Peyer's patch (tissue), 4 donors: ENCODE data around the gene TMEM220. TPM values are rescaled to one million over a fixed set of nuclear protein-coding genes. Genes with fewer than 3 reads are reported as not detected.

Experiments used
- DNase-seq, 3 donors: peaks; one replicate each; pipeline ENCODE4 v3.0.0-alpha.2; 2017 to 2019
- H3K27ac ChIP-seq, 4 donors: fragments of 200-600 bp; sonication (generic); one replicate each; pipeline ENCODE4 v1.5.1; 2016 to 2019
- H3K27me3 ChIP-seq, 2 donors: fragments of 200-600 bp; sonication (generic); one replicate each; pipeline ENCODE4 v1.5.1; 2019
- H3K36me3 ChIP-seq, 3 donors: fragments of 200-600 bp; sonication (generic); one replicate each; pipeline ENCODE4 v1.5.1; 2016 to 2019
- H3K4me1 ChIP-seq, 4 donors: fragments of 200-600 bp; sonication (generic); one replicate each; pipeline ENCODE4 v1.5.1; 2016 to 2019
- H3K4me3 ChIP-seq, 4 donors: fragments of 200-600 bp; sonication (generic); 1 replicate in 3 of 4; 2 replicates in 1 of 4; pipeline ENCODE4 v1.5.1; 2016 to 2019; ENCODE audit warnings: mild to moderate bottlenecking in 1 of 4
- H3K9me3 ChIP-seq, 4 donors: fragments of 200-600 bp; sonication (generic); one replicate each; pipeline ENCODE4 v1.5.1; 2016 to 2019; ENCODE audit warnings: mild to moderate bottlenecking in 1 of 4
- POLR2A ChIP-seq, 2 donors: fragments of 450-650 bp; IDR thresholded peaks; one replicate each; pipeline ENCODE4 v1.5.1; 2017; ENCODE audit warnings: antibody characterized with exemption in 2 of 2, mild to moderate bottlenecking in 2 of 2, moderate library complexity in 2 of 2
- total RNA-seq, 4 donors: library from RNA; depleted of rRNA; stranded (reverse); fragments of >200 nt; gene quantifications; one replicate each; pipeline ENCODE4 v1.1.0, GENCODE V29; 2016
- TF ChIP-seq, protein P1 (sequence below), 6 experiments: fragments of 450-650 bp in 4 of 6; fragments of 200-600 bp in 2 of 6; sonication (generic) in 1 of 6; IDR thresholded peaks; one replicate each; pipeline ENCODE4 v1.5.1; 2017 to 2019; ENCODE audit warnings: antibody characterized with exemption in 6 of 6, mild to moderate bottlenecking in 3 of 6, moderate library complexity in 1 of 6

Gene TMEM220
- total RNA-seq, 4 donors from 2014 or later, result 14.6 to 56.1 (median 23.4) TPM

- DNase-seq, result peak in 1 of 3 donors; percentile 26
- Histone ChIP-seq H3K9me3 (no peaks in the 10 kb centered on the region), H3K27me3 (no peaks in the 10 kb centered on the region), H3K27ac (peak overlapping the region in 1 of 4 donors; percentile 45), H3K4me3 (no peak overlapping the region), H3K36me3 (no peaks in the 10 kb centered on the region), H3K4me1 (no peaks in the 10 kb centered on the region)
- no peak for TF ChIP-seq POLR2A (IDR thresholded peaks at IDR 0.05)
- TF ChIP-seq, protein P1, sequence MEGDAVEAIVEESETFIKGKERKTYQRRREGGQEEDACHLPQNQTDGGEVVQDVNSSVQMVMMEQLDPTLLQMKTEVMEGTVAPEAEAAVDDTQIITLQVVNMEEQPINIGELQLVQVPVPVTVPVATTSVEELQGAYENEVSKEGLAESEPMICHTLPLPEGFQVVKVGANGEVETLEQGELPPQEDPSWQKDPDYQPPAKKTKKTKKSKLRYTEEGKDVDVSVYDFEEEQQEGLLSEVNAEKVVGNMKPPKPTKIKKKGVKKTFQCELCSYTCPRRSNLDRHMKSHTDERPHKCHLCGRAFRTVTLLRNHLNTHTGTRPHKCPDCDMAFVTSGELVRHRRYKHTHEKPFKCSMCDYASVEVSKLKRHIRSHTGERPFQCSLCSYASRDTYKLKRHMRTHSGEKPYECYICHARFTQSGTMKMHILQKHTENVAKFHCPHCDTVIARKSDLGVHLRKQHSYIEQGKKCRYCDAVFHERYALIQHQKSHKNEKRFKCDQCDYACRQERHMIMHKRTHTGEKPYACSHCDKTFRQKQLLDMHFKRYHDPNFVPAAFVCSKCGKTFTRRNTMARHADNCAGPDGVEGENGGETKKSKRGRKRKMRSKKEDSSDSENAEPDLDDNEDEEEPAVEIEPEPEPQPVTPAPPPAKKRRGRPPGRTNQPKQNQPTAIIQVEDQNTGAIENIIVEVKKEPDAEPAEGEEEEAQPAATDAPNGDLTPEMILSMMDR (IDR thresholded peaks at IDR 0.05), result no peak
These were observed 27.8 kb upstream of the TMEM220 start for GRCh38 chr17:10757647-10758046.

DNA sequence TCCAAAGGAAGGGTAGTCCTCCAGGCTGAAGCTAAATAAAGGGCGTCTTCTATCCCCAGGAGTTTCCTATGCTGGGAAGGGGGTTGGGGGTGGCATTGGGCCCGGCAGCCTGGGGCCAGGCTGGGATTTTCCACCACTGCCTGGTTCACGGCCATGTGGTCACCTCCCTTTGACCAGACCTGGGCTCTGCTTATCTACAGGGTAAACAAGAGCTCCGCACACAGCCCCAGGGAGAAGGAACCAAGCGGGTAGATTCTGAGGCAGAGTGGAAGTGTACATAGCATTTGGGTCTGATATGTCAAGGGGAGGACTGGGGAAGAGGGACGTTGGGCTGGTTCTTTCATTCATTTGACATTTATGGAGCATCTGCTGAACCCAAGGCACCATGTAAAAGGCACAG lies 27.2 kb upstream of the TMEM220 start:
- H3K27ac ChIP-seq, result peak overlapping the region in 1 of 4 donors; percentile 45
- no peak for DNase-seq
- TF ChIP-seq, protein P1 (IDR thresholded peaks at IDR 0.05), result no peak
- TF ChIP-seq POLR2A (IDR thresholded peaks at IDR 0.05), result no peak
- no peaks in the 10 kb centered on the region for H3K9me3 ChIP-seq
- no peaks in the 10 kb centered on the region for H3K27me3 ChIP-seq
- H3K4me3 ChIP-seq, result no peak overlapping the region
- no peaks in the 10 kb centered on the region for H3K36me3 ChIP-seq
- no peaks in the 10 kb centered on the region for H3K4me1 ChIP-seq

- peak overlapping the region in 1 of 4 donors; percentile 45 for H3K27ac ChIP-seq
- H3K27me3 ChIP-seq, result no peaks in the 10 kb centered on the region
- no peak for DNase-seq
- no peaks in the 10 kb centered on the region for H3K4me1 ChIP-seq
- no peaks in the 10 kb centered on the region for H3K9me3 ChIP-seq
- no peak overlapping the region for H3K4me3 ChIP-seq
- H3K36me3 ChIP-seq, result no peaks in the 10 kb centered on the region
- TF ChIP-seq, protein P1 (IDR thresholded peaks at IDR 0.05), result no peak
- TF ChIP-seq POLR2A (IDR thresholded peaks at IDR 0.05), result no peak
These were observed 26.8 kb upstream of the TMEM220 start for GRCh38 chr17:10756619-10757018.

- no peak for DNase-seq
- Histone ChIP-seq H3K4me1 (no peaks in the 10 kb centered on the region), H3K9me3 (no peaks in the 10 kb centered on the region), H3K4me3 (no peak overlapping the region), H3K27ac (peak overlapping the region in 1 of 4 donors; percentile 45), H3K36me3 (no peaks in the 10 kb centered on the region), H3K27me3 (no peaks in the 10 kb centered on the region)
- TF ChIP-seq, protein P1 (IDR thresholded peaks at IDR 0.05), result no peak
- TF ChIP-seq POLR2A (IDR thresholded peaks at IDR 0.05), result no peak
These were observed 26.4 kb upstream of the TMEM220 start for GRCh38 chr17:10756185-10756584.

DNA sequence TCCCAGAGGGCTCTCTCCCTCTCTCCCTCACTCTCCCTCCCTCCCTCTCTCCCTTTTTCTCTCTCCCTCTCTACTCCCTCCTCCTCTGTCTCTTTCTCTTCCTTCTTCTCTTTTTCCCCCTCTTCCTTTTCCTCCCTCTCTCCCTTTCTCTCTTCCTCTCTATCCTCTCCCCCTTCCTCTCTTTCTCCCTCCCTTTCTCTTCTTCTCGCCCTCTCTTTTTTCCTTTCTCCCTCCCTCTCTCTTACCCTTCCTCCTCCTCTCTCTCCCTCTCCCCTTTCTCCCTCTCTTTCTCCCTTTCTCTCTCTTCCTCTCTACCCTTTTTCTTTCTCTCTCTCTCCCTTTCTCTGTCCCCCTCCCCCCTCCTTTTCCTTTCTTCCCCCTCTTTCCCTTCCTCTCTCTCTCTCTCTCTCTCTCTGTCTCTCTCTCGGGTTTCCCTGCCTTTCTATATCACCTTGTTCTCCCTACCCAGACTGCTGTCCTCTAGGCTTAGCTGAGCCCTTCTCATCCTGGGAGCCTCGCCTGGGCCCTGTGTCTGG lies 25.8 kb upstream of the TMEM220 start:
- Histone ChIP-seq H3K4me1 (no peaks in the 10 kb centered on the region), H3K9me3 (no peaks in the 10 kb centered on the region), H3K27ac (peak overlapping the region in 1 of 4 donors; percentile 45), H3K4me3 (no peak overlapping the region), H3K27me3 (no peaks in the 10 kb centered on the region), H3K36me3 (no peaks in the 10 kb centered on the region)
- no peak for DNase-seq
- TF ChIP-seq POLR2A (IDR thresholded peaks at IDR 0.05), result no peak
- TF ChIP-seq, protein P1 (IDR thresholded peaks at IDR 0.05), result no peak
